K562 (cell line): ENCODE results near the gene GLTP. TPM values are rescaled to one million over a fixed set of nuclear protein-coding genes. Genes with fewer than 3 reads are reported as not detected.
A peak's percentile ranks its signal among the peaks of the same experiment; 100 is the strongest.

Source experiments
- BRF1 ChIP-seq: IDR thresholded peaks from 3 replicates; pipeline ENCODE4 v1.6.1; 2011; ENCODE audit warnings: borderline replicate concordance, mild to moderate bottlenecking; ENCODE audit not compliant: insufficient read length; ENCODE audit errors: extremely low read depth
- ETV5 ChIP-seq: sonication (generic); formaldehyde crosslinking; IDR thresholded peaks from 2 replicates; pipeline ENCODE4 v1.4.0; 2020; ENCODE audit warnings: low read depth, mild to moderate bottlenecking, missing genetic modification reagents
- KLF6 ChIP-seq: fragments of 250-450 bp; sonication (Bioruptor Pico); IDR thresholded peaks from 2 replicates; pipeline ENCODE4 v1.4.0; 2020; ENCODE audit warnings: mild to moderate bottlenecking, moderate library complexity, borderline replicate concordance
- MTA1 ChIP-seq: fragments of 450-650 bp; IDR thresholded peaks from 2 replicates; pipeline ENCODE4 v1.6.1; 2017; ENCODE audit warnings: borderline replicate concordance
- RCOR1 ChIP-seq, 2 experiments: IDR thresholded peaks; 2 replicates each; pipeline ENCODE4 v1.6.1; 2012; ENCODE audit warnings: low read depth in 2 of 2, low read length in 2 of 2, borderline replicate concordance in 1 of 2, improper control_type of control experiment in 1 of 2
- polyA plus RNA-seq, 8 experiments: library from polyadenylated mRNA; depleted of rRNA in 4 of 8; stranded (reverse) in 5 of 8; unstranded in 3 of 8; fragments of >200 nt; fragmentation: Nextera tagmentation in 2 of 8; fragmentation: Illumina TruSeq in 1 of 8; extraction: Ambion mirVana in 2 of 8; extraction: Trizol in 1 of 8; gene quantifications; 2 replicates each; pipeline versions ENCODE4 v1.2.1 to v1.2.3, GENCODE V29; 2011 to 2014; ENCODE audit warnings: inconsistent platforms in 1 of 8, missing spikeins in 1 of 8
- total RNA-seq, 7 experiments: library from RNA; depleted of rRNA in 6 of 7; stranded (reverse); fragments of >200 nt in 6 of 7; fragmentation: Illumina TruSeq in 2 of 7; extraction: Trizol in 2 of 7; gene quantifications; 2 replicates each; pipeline versions ENCODE4 v1.2.1 to v1.2.3, GENCODE V29; 2011 to 2021; ENCODE audit warnings: low replicate concordance in 1 of 7
- TF ChIP-seq, protein P1 (sequence below): fragments of 250-450 bp; sonication (Bioruptor Pico); IDR thresholded peaks from 2 replicates; pipeline ENCODE4 v1.8.0; 2021; ENCODE audit warnings: borderline replicate concordance, mild to moderate bottlenecking, moderate library complexity; ENCODE audit not compliant: poor library complexity, severe bottlenecking
- TF ChIP-seq, protein P2 (sequence below): fragments of 250-450 bp; sonication (Bioruptor Pico); IDR thresholded peaks from 2 replicates; pipeline ENCODE4 v1.4.0; 2020

GLTP gene
- total and polyA plus RNA-seq, 9 of the 15 experiments (the other 6 are each of a cell fraction or from before 2014, with no cell fraction given): 4.4 to 8.3 (median 6.1) TPM

- TF ChIP-seq BRF1: no peak
- TF ChIP-seq, protein P1, sequence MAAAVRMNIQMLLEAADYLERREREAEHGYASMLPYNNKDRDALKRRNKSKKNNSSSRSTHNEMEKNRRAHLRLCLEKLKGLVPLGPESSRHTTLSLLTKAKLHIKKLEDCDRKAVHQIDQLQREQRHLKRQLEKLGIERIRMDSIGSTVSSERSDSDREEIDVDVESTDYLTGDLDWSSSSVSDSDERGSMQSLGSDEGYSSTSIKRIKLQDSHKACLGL (CRISPR knock-in tag): no peak
- TF ChIP-seq ETV5: no peak
- no peak for TF ChIP-seq MTA1
- no peak for TF ChIP-seq KLF6 (CRISPR knock-in tag)
- TF ChIP-seq RCOR1 (IDR thresholded peaks at IDR 0.05; ENCODE audit: borderline replicate concordance in 1 of 2, low read depth in 2 of 2, low read length in 2 of 2): peak in 1 of 2 experiments; percentile 68; a peak in 2 of 4 replicates
- TF ChIP-seq, protein P2, sequence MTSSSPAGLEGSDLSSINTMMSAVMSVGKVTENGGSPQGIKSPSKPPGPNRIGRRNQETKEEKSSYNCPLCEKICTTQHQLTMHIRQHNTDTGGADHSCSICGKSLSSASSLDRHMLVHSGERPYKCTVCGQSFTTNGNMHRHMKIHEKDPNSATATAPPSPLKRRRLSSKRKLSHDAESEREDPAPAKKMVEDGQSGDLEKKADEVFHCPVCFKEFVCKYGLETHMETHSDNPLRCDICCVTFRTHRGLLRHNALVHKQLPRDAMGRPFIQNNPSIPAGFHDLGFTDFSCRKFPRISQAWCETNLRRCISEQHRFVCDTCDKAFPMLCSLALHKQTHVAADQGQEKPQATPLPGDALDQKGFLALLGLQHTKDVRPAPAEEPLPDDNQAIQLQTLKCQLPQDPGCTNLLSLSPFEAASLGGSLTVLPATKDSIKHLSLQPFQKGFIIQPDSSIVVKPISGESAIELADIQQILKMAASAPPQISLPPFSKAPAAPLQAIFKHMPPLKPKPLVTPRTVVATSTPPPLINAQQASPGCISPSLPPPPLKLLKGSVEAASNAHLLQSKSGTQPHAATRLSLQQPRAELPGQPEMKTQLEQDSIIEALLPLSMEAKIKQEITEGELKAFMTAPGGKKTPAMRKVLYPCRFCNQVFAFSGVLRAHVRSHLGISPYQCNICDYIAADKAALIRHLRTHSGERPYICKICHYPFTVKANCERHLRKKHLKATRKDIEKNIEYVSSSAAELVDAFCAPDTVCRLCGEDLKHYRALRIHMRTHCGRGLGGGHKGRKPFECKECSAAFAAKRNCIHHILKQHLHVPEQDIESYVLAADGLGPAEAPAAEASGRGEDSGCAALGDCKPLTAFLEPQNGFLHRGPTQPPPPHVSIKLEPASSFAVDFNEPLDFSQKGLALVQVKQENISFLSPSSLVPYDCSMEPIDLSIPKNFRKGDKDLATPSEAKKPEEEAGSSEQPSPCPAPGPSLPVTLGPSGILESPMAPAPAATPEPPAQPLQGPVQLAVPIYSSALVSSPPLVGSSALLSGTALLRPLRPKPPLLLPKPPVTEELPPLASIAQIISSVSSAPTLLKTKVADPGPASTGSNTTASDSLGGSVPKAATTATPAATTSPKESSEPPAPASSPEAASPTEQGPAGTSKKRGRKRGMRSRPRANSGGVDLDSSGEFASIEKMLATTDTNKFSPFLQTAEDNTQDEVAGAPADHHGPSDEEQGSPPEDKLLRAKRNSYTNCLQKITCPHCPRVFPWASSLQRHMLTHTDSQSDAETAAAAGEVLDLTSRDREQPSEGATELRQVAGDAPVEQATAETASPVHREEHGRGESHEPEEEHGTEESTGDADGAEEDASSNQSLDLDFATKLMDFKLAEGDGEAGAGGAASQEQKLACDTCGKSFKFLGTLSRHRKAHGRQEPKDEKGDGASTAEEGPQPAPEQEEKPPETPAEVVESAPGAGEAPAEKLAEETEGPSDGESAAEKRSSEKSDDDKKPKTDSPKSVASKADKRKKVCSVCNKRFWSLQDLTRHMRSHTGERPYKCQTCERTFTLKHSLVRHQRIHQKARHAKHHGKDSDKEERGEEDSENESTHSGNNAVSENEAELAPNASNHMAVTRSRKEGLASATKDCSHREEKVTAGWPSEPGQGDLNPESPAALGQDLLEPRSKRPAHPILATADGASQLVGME: no peak
These were observed 75.2 kb downstream of the GLTP start (continued) for GRCh38 chr12:109804820-109805761.
